Measurements from ENCODE around the gene CT45A5.
"Not testable (repeated sequence)": the region's sequence is repeated elsewhere in the genome, so short reads cannot be mapped to it uniquely, and the experiment has no call there.

Gene CT45A5

GRCh38 chrX:135785403-135785802 is at the start of gene CT45A5:
TSS of gene CT45A5 (minus strand) at chrX:135785503. CDS start at chrX:135781729, 3,774 bp downstream.
- not testable (repeated sequence) for DNase-seq (ENCODE audit: extremely low read depth, low read depth)

GRCh38 chrX:135819912-135820311 is 34.6 kb upstream of the CT45A5 start, which contains the start of gene CT45A2:
TSS of gene CT45A2 (minus strand) at chrX:135820012. CDS start at chrX:135816265, 3,747 bp downstream.
- not testable (repeated sequence) for DNase-seq (ENCODE audit: extremely low read depth, low read depth)

- DNase-seq (ENCODE audit: extremely low read depth, low read depth), result not testable (repeated sequence)
These were observed 17.4 kb upstream of the CT45A5 start, which contains the start of gene CT45A6 for GRCh38 chrX:135802687-135803086. TSS of gene CT45A6 (minus strand) at chrX:135802787. CDS start at chrX:135798993, 3,794 bp downstream.

GRCh38 chrX:135768091-135768490 is 17.2 kb downstream of the CT45A5 start, which contains the start of gene CT45A3:
TSS of gene CT45A3 (minus strand) at chrX:135768191. CDS start at chrX:135764444, 3,747 bp downstream.
- DNase-seq (ENCODE audit: extremely low read depth, low read depth), result not testable (repeated sequence)

GRCh38 chrX:135744739-135745138 is 40.6 kb downstream of the CT45A5 start:
- not testable (repeated sequence) for DNase-seq (ENCODE audit: extremely low read depth, low read depth)

- DNase-seq (ENCODE audit: extremely low read depth, low read depth), result no peak
- no peak for TF ChIP-seq CTCF (IDR thresholded peaks at IDR 0.05; ENCODE audit: low read depth, low read length)
These were observed 44.0 kb downstream of the CT45A5 start for GRCh38 chrX:135741192-135741715.

GRCh38 chrX:135740681-135741149 is 44.6 kb downstream of the CT45A5 start:
- TF ChIP-seq CTCF (IDR thresholded peaks at IDR 0.05; ENCODE audit: low read depth, low read length), result peak; percentile 31
- no peak for DNase-seq (ENCODE audit: extremely low read depth, low read depth)

- no peak for DNase-seq (ENCODE audit: extremely low read depth, low read depth)
- TF ChIP-seq CTCF (IDR thresholded peaks at IDR 0.05; ENCODE audit: low read depth, low read length), result no peak
These were observed 47.8 kb downstream of the CT45A5 start for GRCh38 chrX:135737366-135738071.

GRCh38 chrX:135734666-135735065 is 50.6 kb downstream of the CT45A5 start:
- DNase-seq (ENCODE audit: extremely low read depth, low read depth), result not testable (repeated sequence)
